Measurements from ENCODE around the gene TEX51. TPM values are rescaled to one million over a fixed set of nuclear protein-coding genes. Genes with fewer than 3 reads are reported as not detected.

Gene TEX51
- polyA plus RNA-seq, 1 experiment = not detected

- no peak for DNase-seq (ENCODE audit: low read depth)
- ChIA-PET CTCF (interaction anchor here (0.6 to 1.5 kb wide), 3 partner anchors 8 to 85 kb away, joined by 3 to 4 read pairs (median 4); no protein-coding TSS in a partner anchor), POLR2A (no interaction called here)
- no peaks in the 10 kb centered on the region for H3K36me3 ChIP-seq (ENCODE audit: control insufficient read depth, insufficient read depth, low read length)
- peaks cover 1% of the 10 kb centered on the region for H3K27me3 ChIP-seq (ENCODE audit: control insufficient read depth, insufficient read depth, low read length)
- TF ChIP-seq CTCF (IDR thresholded peaks at IDR 0.05; ENCODE audit: insufficient read depth, low read depth, low read length) = no peak
- H3K4me3 ChIP-seq (ENCODE audit: low read depth, low read length) = no peak overlapping the region
Observed at GRCh38 chr2:126886916-126887280, 11.8 kb upstream of the TEX51 start.

- H3K36me3 ChIP-seq (ENCODE audit: control insufficient read depth, insufficient read depth, low read length) = no peaks in the 10 kb centered on the region
- CTCF ChIA-PET = interaction anchor here (1.5 kb wide), 1 partner anchor 84 kb away, joined by 4 read pairs; no protein-coding TSS in a partner anchor
- peaks cover 1% of the 10 kb centered on the region for H3K27me3 ChIP-seq (ENCODE audit: control insufficient read depth, insufficient read depth, low read length)
- no peak for DNase-seq (ENCODE audit: low read depth)
- POLR2A ChIA-PET = no interaction called here
- no peak overlapping the region for H3K4me3 ChIP-seq (ENCODE audit: low read depth, low read length)
- TF ChIP-seq CTCF (IDR thresholded peaks at IDR 0.05; ENCODE audit: insufficient read depth, low read depth, low read length) = no peak
Observed at GRCh38 chr2:126887506-126887905, 11.2 kb upstream of the TEX51 start.

GRCh38 chr2:126888046-126888445 lies 10.6 kb upstream of the TEX51 start:
- DNase-seq (ENCODE audit: low read depth) = no peak
- no peaks in the 10 kb centered on the region for H3K36me3 ChIP-seq (ENCODE audit: control insufficient read depth, insufficient read depth, low read length)
- TF ChIP-seq CTCF (IDR thresholded peaks at IDR 0.05; ENCODE audit: insufficient read depth, low read depth, low read length) = no peak
- ChIA-PET CTCF (interaction anchor here (1.5 kb wide), 1 partner anchor 84 kb away, joined by 4 read pairs; no protein-coding TSS in a partner anchor), POLR2A (no interaction called here)
- H3K27me3 ChIP-seq (ENCODE audit: control insufficient read depth, insufficient read depth, low read length) = peaks cover 2% of the 10 kb centered on the region
- H3K4me3 ChIP-seq (ENCODE audit: low read depth, low read length) = no peak overlapping the region

GRCh38 chr2:126889071-126889470 lies 9.6 kb upstream of the TEX51 start:
- no peak for DNase-seq (ENCODE audit: low read depth)
- Histone ChIP-seq H3K36me3 (ENCODE audit: control insufficient read depth, insufficient read depth, low read length) (no peaks in the 10 kb centered on the region), H3K4me3 (ENCODE audit: low read depth, low read length) (no peak overlapping the region), H3K27me3 (ENCODE audit: control insufficient read depth, insufficient read depth, low read length) (peaks cover 2% of the 10 kb centered on the region)
- CTCF ChIA-PET = no interaction called here
- POLR2A ChIA-PET = no interaction called here
- TF ChIP-seq CTCF (IDR thresholded peaks at IDR 0.05; ENCODE audit: insufficient read depth, low read depth, low read length) = no peak

- no peak for TF ChIP-seq CTCF (IDR thresholded peaks at IDR 0.05; ENCODE audit: insufficient read depth, low read depth, low read length)
- no peaks in the 10 kb centered on the region for H3K36me3 ChIP-seq (ENCODE audit: control insufficient read depth, insufficient read depth, low read length)
- H3K27me3 ChIP-seq (ENCODE audit: control insufficient read depth, insufficient read depth, low read length) = peaks cover 2% of the 10 kb centered on the region
- no peak for DNase-seq (ENCODE audit: low read depth)
- ChIA-PET POLR2A (no interaction called here), CTCF (interaction anchor here (1.0 kb wide), 1 partner anchor 34 kb away, joined by 3 read pairs; no protein-coding TSS in a partner anchor)
- no peak overlapping the region for H3K4me3 ChIP-seq (ENCODE audit: low read depth, low read length)
Observed at GRCh38 chr2:126889496-126890135, 9.1 kb upstream of the TEX51 start.

Measured in BJ (cell line).